Activated CD4-positive, alpha-beta T cell treated with anti-CD3 and anti-CD28 coated beads for 4 hours (primary cell): ENCODE results near the gene NYAP2.
A peak's percentile ranks its signal among the peaks of the same experiment; 100 is the strongest.

ENCODE experiments used
- DNase-seq, 2 donors: peaks; one replicate each; pipeline ENCODE4 v3.0.0-alpha.2; 2020

NYAP2 gene

DNA sequence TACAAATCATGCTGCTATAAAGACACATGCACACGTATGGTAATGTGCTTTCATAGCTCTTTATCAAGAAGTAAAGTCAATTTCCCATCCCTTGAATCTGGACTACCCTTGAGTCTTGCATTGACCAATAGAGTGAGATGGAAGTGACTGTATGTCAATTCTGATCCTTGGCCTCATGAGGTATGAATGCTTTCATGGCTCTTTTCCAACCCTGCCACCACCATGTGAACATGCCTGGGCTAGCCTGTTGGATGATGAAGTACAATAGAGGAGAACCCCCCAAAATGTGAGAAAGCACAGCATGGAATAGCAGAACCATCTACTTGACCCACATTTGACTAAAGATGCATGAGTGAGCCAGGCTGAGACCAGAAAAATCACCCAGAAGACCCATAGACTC lies 237.0 kb downstream of the NYAP2 start:
- DNase-seq, result no peak

- DNase-seq, result no peak
Measured at GRCh38 chr2:225637259-225637658, 237.7 kb downstream of the NYAP2 start.

- no peak for DNase-seq
Measured at GRCh38 chr2:225640550-225640949, 241.0 kb downstream of the NYAP2 start.

GRCh38 chr2:225649274-225649673 lies 249.8 kb downstream of the NYAP2 start:
- DNase-seq, result no peak

- DNase-seq, result no peak
Measured at GRCh38 chr2:225650041-225650440, 250.5 kb downstream of the NYAP2 start.

GRCh38 chr2:225660262-225661131 lies 261.0 kb downstream of the NYAP2 start:
- peak; percentile 70 to 74 for DNase-seq

- no peak for DNase-seq
Measured at GRCh38 chr2:225662101-225662500, 262.6 kb downstream of the NYAP2 start.

GRCh38 chr2:225667445-225667844 lies 267.9 kb downstream of the NYAP2 start:
- DNase-seq, result no peak

DNA sequence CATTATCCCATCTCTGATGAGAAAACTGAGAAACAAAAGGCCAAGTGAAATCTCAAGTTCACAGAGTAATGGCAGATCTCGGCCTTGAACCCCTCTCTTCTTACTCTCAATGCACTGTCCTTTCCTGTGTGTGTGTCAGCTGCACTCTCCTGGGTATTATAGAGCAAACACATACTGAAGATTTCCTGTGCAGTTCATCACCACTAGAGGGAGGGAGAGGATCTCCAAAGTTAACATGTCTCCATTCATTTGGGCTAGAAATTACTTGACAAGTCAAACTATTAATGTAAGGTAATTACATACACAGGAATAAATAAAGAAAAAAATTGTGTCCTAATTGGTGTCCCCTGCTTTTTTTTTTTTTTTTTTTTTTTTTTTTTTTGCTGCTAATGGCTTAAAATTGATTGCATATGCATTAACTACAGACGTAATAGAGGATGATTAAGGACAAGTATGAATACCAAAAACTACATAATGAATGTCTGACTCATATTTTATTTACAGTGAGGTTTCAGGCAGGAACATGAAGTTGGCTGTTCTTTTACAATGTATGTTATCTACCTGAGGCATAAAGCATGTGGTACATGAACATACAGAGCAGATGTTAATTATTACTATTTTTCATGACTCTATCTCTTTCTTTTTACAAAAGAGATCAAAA lies 269.2 kb downstream of the NYAP2 start:
- peak in 1 of 2 donors; percentile 4 for DNase-seq

DNA sequence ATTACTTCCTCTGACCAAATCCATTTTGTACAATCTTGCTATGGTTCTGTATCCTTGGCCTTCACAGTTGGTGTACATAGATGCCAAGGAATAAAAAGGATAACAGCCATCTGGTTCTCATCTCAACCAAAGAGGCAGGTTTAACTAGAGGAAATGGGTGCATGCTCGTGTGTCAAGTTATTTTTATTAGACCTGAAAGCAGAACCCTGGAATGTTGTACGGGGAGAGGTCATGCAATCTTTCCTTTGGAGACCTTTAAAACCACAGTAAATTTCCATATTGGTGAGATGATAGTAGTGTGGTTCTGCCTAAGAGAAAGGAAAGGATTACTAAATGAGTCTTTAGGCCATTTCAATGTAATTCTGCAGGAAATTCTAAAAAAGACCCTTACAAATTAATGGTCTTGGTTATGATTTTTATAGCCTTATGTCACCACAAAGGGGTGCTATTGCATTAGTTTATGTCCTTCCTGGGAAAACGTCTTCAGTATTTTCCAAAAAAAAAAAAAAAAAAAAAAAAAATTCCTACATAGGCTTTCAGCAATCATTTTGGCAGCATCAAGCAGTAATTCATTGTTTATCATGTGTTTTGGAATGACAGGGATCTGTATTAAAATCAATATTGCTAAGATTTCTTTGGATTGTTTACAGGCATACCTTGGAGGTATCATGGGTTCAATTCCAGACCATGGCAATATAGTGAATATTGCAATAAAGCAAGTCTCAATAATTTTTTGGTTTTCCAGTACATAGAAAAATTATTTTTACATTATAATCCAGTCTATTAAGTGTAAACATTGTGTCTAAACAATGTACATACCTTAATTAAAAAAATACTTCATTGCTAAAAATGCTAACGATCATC lies 270.8 kb downstream of the NYAP2 start:
- DNase-seq, result no peak

GRCh38 chr2:225678792-225679191 lies 279.3 kb downstream of the NYAP2 start:
- no peak for DNase-seq

DNA sequence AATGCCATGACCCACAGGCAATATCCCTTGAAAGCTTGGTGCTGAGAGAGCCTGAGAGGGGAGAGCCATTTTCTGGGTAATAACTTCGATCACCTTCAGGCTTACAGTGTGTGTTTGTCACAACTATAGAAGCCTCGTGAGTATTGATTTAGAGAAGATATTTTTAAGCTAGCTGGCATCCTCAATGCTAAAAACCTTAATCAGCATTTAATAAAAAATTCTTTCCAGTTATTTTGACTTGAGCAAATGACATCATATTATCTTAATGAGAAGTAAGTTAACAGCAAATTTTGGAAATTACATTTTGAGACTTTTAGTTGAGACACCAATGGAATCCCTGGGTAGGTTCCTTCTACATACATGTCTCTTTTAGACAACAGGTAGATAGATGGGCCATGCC lies 283.7 kb downstream of the NYAP2 start:
- DNase-seq, result no peak

GRCh38 chr2:225690153-225690552 lies 290.6 kb downstream of the NYAP2 start:
- DNase-seq, result no peak

- no peak for DNase-seq
Measured at GRCh38 chr2:225691711-225692110, 292.2 kb downstream of the NYAP2 start.

- DNase-seq, result no peak
Measured at GRCh38 chr2:225693259-225693658, 293.7 kb downstream of the NYAP2 start.

GRCh38 chr2:225694664-225695063 lies 295.2 kb downstream of the NYAP2 start:
- no peak for DNase-seq

GRCh38 chr2:225697936-225698335 lies 298.4 kb downstream of the NYAP2 start:
- DNase-seq, result no peak
